HCT116 (cell line): ENCODE data around the gene WAS. TPM values are rescaled to one million over a fixed set of nuclear protein-coding genes. Genes with fewer than 3 reads are reported as not detected.

Source experiments
- ATAC-seq: fragments of 200-7000 bp; cut with Tn5 transposase; 2 replicates; pipeline ENCODE4 v1.9.1; 2020; ENCODE audit warnings: mild to moderate bottlenecking, moderate library complexity
- BruUV-seq: library from RNA; stranded (reverse); fragments of 400-500 nt; replicated peaks from 2 replicates; lab custom pipeline; 2021; lab: Mats Ljungman, UMichigan
- CTCF ChIA-PET: fragments of 300-600 bp; sonication (Branson Sonifier 250); formaldehyde crosslinking; loops from one replicate; lab custom pipeline; 2021; ENCODE audit warnings: antibody characterized with exemption; lab: Charles Lee
- POLR2A ChIA-PET: fragments of 300-600, 350-600 bp; sonication (Branson Sonifier 250); formaldehyde crosslinking; loops from one replicate; lab custom pipeline; 2021; ENCODE audit warnings: antibody characterized with exemption; lab: Charles Lee
- RAD21 ChIA-PET, 2 experiments: fragments of 300-600 bp; sonication (Branson Sonifier 250); formaldehyde crosslinking; loops; one replicate each; lab custom pipeline; 2023; ENCODE audit warnings: low total read pairs in 2 of 2; ENCODE audit not compliant: uncharacterized antibody in 2 of 2, unreplicated experiment in 2 of 2, low non-redundant PET in 1 of 2; lab: Charles Lee
- DNase-seq: peaks from one replicate; pipeline ENCODE4 v3.0.0-alpha.2; 2010; ENCODE audit warnings: low read depth, low spot score
- H2AFZ ChIP-seq: fragments of 200-600 bp; shearing (Covaris generic), sonication (generic); 2 replicates; pipeline ENCODE4 v1.6.1; 2017; ENCODE audit warnings: low read depth, mixed run types, mixed read lengths, antibody characterized with exemption, low read length; ENCODE audit not compliant: poor library complexity, severe bottlenecking
- H3K27ac ChIP-seq: 2 replicates; pipeline ENCODE4 v1.5.1; 2012; ENCODE audit warnings: low read depth, low read length
- H3K27me3 ChIP-seq: fragments of 200-600 bp; sonication (generic); 2 replicates; pipeline ENCODE4 v1.6.1; 2016; ENCODE audit warnings: mixed run types, low read length, mixed read lengths; ENCODE audit not compliant: insufficient read depth
- H3K36me3 ChIP-seq, 2 experiments: fragments of 200-500 bp in 1 of 2; fragments of 200-600 bp in 1 of 2; sonication (Bioruptor generic) in 1 of 2; sonication (generic) in 1 of 2; 2 replicates each; pipeline versions ENCODE4 v1.5.1 to v1.6.1; 2014 to 2016; ENCODE audit warnings: low read length in 2 of 2, inconsistent platforms in 1 of 2, mixed read lengths in 1 of 2, mixed run types in 1 of 2; ENCODE audit not compliant: insufficient read depth in 2 of 2, control insufficient read depth in 1 of 2
- H3K4me1 ChIP-seq, 2 experiments: fragments of 200-600 bp in 1 of 2; sonication (generic) in 1 of 2; 2 replicates each; pipeline versions ENCODE4 v1.5.1 to v1.6.1; 2012 to 2017; ENCODE audit warnings: low read length in 2 of 2, inconsistent platforms in 1 of 2, mild to moderate bottlenecking in 1 of 2, mixed read lengths in 1 of 2, mixed run types in 1 of 2, moderate library complexity in 1 of 2; ENCODE audit not compliant: insufficient read depth in 2 of 2, control insufficient read depth in 1 of 2
- H3K4me2 ChIP-seq: fragments of 200-600 bp; sonication (generic); 2 replicates; pipeline ENCODE4 v1.6.1; 2017; ENCODE audit warnings: mixed run types, low read length, mixed read lengths
- H3K4me3 ChIP-seq, 2 experiments: fragments of 200-600 bp in 1 of 2; sonication (generic) in 1 of 2; replicated peaks in 1 of 2; 2 replicates each; pipeline ENCODE4 v1.5.1; 2011 to 2016; ENCODE audit warnings: low read length in 2 of 2, control low read depth in 1 of 2, low read depth in 1 of 2, mild to moderate bottlenecking in 1 of 2, mixed read lengths in 1 of 2, mixed run types in 1 of 2
- H3K79me2 ChIP-seq: fragments of 200-600 bp; sonication (generic); 2 replicates; pipeline ENCODE4 v1.6.1; 2017; ENCODE audit warnings: mild to moderate bottlenecking, mixed run types, low read length, moderate library complexity, mixed read lengths; ENCODE audit not compliant: insufficient read depth
- H3K9ac ChIP-seq: fragments of 200-600 bp; sonication (generic); 2 replicates; pipeline ENCODE4 v1.6.1; 2016; ENCODE audit warnings: low read length, mixed read lengths
- H3K9me2 ChIP-seq: fragments of 200-600 bp; sonication (generic), shearing (Covaris generic); 2 replicates; pipeline ENCODE4 v1.6.1; 2017; ENCODE audit warnings: mixed run types, mild to moderate bottlenecking, moderate library complexity; ENCODE audit not compliant: insufficient read depth
- H3K9me3 ChIP-seq, 2 experiments: fragments of 200-500 bp in 1 of 2; fragments of 200-600 bp in 1 of 2; sonication (Bioruptor generic) in 1 of 2; sonication (generic) in 1 of 2; 2 replicates each; pipeline ENCODE4 v1.6.1; 2014 to 2017; ENCODE audit warnings: low read length in 2 of 2, mixed read lengths in 2 of 2, inconsistent platforms in 1 of 2, low read depth in 1 of 2, mild to moderate bottlenecking in 1 of 2, mixed run types in 1 of 2, moderate library complexity in 1 of 2; ENCODE audit not compliant: control insufficient read depth in 1 of 2, insufficient read depth in 1 of 2
- H4K20me1 ChIP-seq: fragments of 200-600 bp; sonication (generic), shearing (Covaris generic); 2 replicates; pipeline ENCODE4 v1.6.1; 2017; ENCODE audit warnings: mixed run types, mild to moderate bottlenecking, moderate library complexity; ENCODE audit not compliant: insufficient read depth
- EZH2phosphoT487 ChIP-seq: fragments of 200-600 bp; IDR thresholded peaks from 2 replicates; pipeline ENCODE4 v1.6.1; 2018; ENCODE audit warnings: antibody characterized with exemption, borderline replicate concordance
- POLR2A ChIP-seq: IDR thresholded peaks from 2 replicates; pipeline ENCODE4 v1.7.0; 2011; ENCODE audit warnings: borderline replicate concordance; ENCODE audit not compliant: insufficient read depth, insufficient read length; ENCODE audit errors: extremely low read depth
- REST ChIP-seq: IDR thresholded peaks from 2 replicates; pipeline ENCODE4 v1.6.1; 2012; ENCODE audit warnings: low read depth
- SRF ChIP-seq: IDR thresholded peaks from 2 replicates; pipeline ENCODE4 v1.6.1; 2012; ENCODE audit warnings: low read depth
- YY1 ChIP-seq: IDR thresholded peaks from 2 replicates; pipeline ENCODE4 v1.6.1; 2011; ENCODE audit warnings: low read length, low read depth, moderate library complexity, mild to moderate bottlenecking; ENCODE audit not compliant: insufficient replicate concordance; ENCODE audit errors: extremely low read depth
- ZNF274 ChIP-seq: fragments of 200-500 bp; sonication (Bioruptor generic); IDR thresholded peaks from 2 replicates; pipeline ENCODE4 v1.6.1; 2014; ENCODE audit warnings: mild to moderate bottlenecking, low read depth, low read length, inconsistent platforms
- intact Hi-C: fragments of 100-400 bp; cut with micrococcal nuclease; formaldehyde crosslinking; loops from 2 replicates; pipeline ENCODE4 v1.10.0; 2022
- total RNA-seq: library from RNA; stranded (reverse); gene quantifications from one replicate; pipeline ENCODE4 v1.2.1, GENCODE V29; 2021; ENCODE audit not compliant: unreplicated experiment

WAS gene
- total RNA-seq, 1 experiment from 2014 or later, result 0.84 TPM

- no peaks in the 10 kb centered on the region for H3K9me3 ChIP-seq
- ATAC-seq (no peak), DNase-seq (no peak)
- no peaks in the 10 kb centered on the region for H3K9me2 ChIP-seq
- H3K36me3 ChIP-seq, result no peaks in the 10 kb centered on the region
- no peak overlapping the region for H3K27ac ChIP-seq
- no peaks in the 10 kb centered on the region for H3K4me1 ChIP-seq
- BruUV-seq, result no TSS peak
- no peaks in the 10 kb centered on the region for H4K20me1 ChIP-seq
- RAD21 ChIA-PET, result no interaction called here
- H2AFZ ChIP-seq, result no peak overlapping the region
- no peaks in the 10 kb centered on the region for H3K79me2 ChIP-seq
- no peak overlapping the region for H3K9ac ChIP-seq
- H3K4me3 ChIP-seq, result no peak overlapping the region
- TF ChIP-seq SRF (no peak), POLR2A (no peak), REST (no peak), YY1 (no peak), ZNF274 (no peak), EZH2phosphoT487 (no peak)
- TF ChIP-seq, all 23 proteins: peak for 0
- H3K27me3 ChIP-seq, result no peaks in the 10 kb centered on the region
- ChIA-PET CTCF (no interaction called here), POLR2A (no interaction called here)
- H3K4me2 ChIP-seq, result no peak overlapping the region
- intact Hi-C loops, result loop anchor here (10.0 kb wide), 1 partner anchor 55 kb away; no protein-coding TSS in a partner anchor
Observed at GRCh38 chrX:48719958-48720357, 36.4 kb downstream of the WAS start.
